Activated T-cell treated with anti-CD3 and anti-CD28 coated beads, Interleukin-2, amount 50 U/mL, for 4 hours (primary cell): ENCODE measurements around the gene CHEK2. TPM values are rescaled to one million over a fixed set of nuclear protein-coding genes. Genes with fewer than 3 reads are reported as not detected.
"Not testable (repeated sequence)": the region's sequence is repeated elsewhere in the genome, so short reads cannot be mapped to it uniquely, and the experiment has no call there.

ENCODE experiments used
- ATAC-seq, 2 donors: fragments of 200-7000 bp; cut with Tn5 transposase; one replicate each; pipeline ENCODE4 v1.10.0; 2021
- DNase-seq: peaks from one replicate; pipeline ENCODE4 v3.0.0-alpha.2; 2020
- H3K27me3 Mint-ChIP-seq: one replicate; pipeline ENCODE4 v1.8.0; 2021; ENCODE audit warnings: low read depth, mixed read lengths
- H3K36me3 Mint-ChIP-seq: one replicate; pipeline ENCODE4 v1.8.0; 2022; ENCODE audit warnings: mixed read lengths; ENCODE audit not compliant: insufficient read depth
- H3K4me1 Mint-ChIP-seq: one replicate; pipeline ENCODE4 v1.8.0; 2021; ENCODE audit warnings: low read depth, mixed read lengths
- H3K4me3 Mint-ChIP-seq: one replicate; pipeline ENCODE4 v1.8.0; 2021; ENCODE audit warnings: mild to moderate bottlenecking, moderate library complexity, mixed read lengths
- H3K9me3 Mint-ChIP-seq: one replicate; pipeline ENCODE4 v1.8.0; 2021; ENCODE audit warnings: mixed read lengths
- total RNA-seq, 3 donors: library from RNA; stranded (reverse); gene quantifications; one replicate each; pipeline ENCODE4 v1.2.1, GENCODE V29; 2021

CHEK2 gene
- total RNA-seq, 3 donors from 2014 or later, result 6.0 to 9.1 (median 6.5) TPM

- H3K4me1 Mint-ChIP-seq, result no peaks in the 10 kb centered on the region
Observed at GRCh38 chr22:28728002-28728401, 13.6 kb downstream of the CHEK2 start.

GRCh38 chr22:28718044-28718443, 23.6 kb downstream of the CHEK2 start:
- ATAC-seq (no peak), DNase-seq (no peak)
- peaks cover 7% of the 10 kb centered on the region for H3K36me3 Mint-ChIP-seq
- no peak overlapping the region for H3K4me3 Mint-ChIP-seq
- H3K9me3 Mint-ChIP-seq, result no peaks in the 10 kb centered on the region
- H3K4me1 Mint-ChIP-seq, result peaks cover 3% of the 10 kb centered on the region
- no peaks in the 10 kb centered on the region for H3K27me3 Mint-ChIP-seq

More at GRCh38 chr22:28728002-28728401, 13.6 kb downstream of the CHEK2 start:
- Mint-ChIP-seq H3K27me3 (no peaks in the 10 kb centered on the region), H3K36me3 (peaks cover 3% of the 10 kb centered on the region), H3K9me3 (no peaks in the 10 kb centered on the region), H3K4me3 (no peak overlapping the region)
- ATAC-seq (no peak), DNase-seq (no peak)

GRCh38 chr22:28716686-28717085, 24.9 kb downstream of the CHEK2 start:
- DNase-seq (no peak), ATAC-seq (no peak)
- H3K4me3 Mint-ChIP-seq, result no peak overlapping the region
- H3K4me1 Mint-ChIP-seq, result peaks cover 3% of the 10 kb centered on the region
- H3K9me3 Mint-ChIP-seq, result no peaks in the 10 kb centered on the region
- peaks cover 10% of the 10 kb centered on the region for H3K36me3 Mint-ChIP-seq
- no peaks in the 10 kb centered on the region for H3K27me3 Mint-ChIP-seq

- Mint-ChIP-seq H3K4me1 (peaks cover 3% of the 10 kb centered on the region), H3K27me3 (no peaks in the 10 kb centered on the region), H3K4me3 (no peak overlapping the region), H3K9me3 (no peaks in the 10 kb centered on the region), H3K36me3 (peaks cover 15% of the 10 kb centered on the region)
- ATAC-seq, result no peak
- DNase-seq, result no peak
Observed at GRCh38 chr22:28715611-28716010, 26.0 kb downstream of the CHEK2 start.

GRCh38 chr22:28714043-28714628, 27.5 kb downstream of the CHEK2 start:
- ATAC-seq (peak in 1 of 2 donors; percentile 35), DNase-seq (no peak)
- Mint-ChIP-seq H3K4me1 (peaks cover 3% of the 10 kb centered on the region), H3K36me3 (peaks cover 13% of the 10 kb centered on the region), H3K4me3 (no peak overlapping the region), H3K9me3 (no peaks in the 10 kb centered on the region), H3K27me3 (no peaks in the 10 kb centered on the region)

GRCh38 chr22:28711820-28712777, 29.5 kb downstream of the CHEK2 start:
- Mint-ChIP-seq H3K4me3 (no peak overlapping the region), H3K4me1 (peaks cover 3% of the 10 kb centered on the region), H3K27me3 (no peaks in the 10 kb centered on the region), H3K9me3 (no peaks in the 10 kb centered on the region), H3K36me3 (peaks cover 13% of the 10 kb centered on the region)
- ATAC-seq (no peak), DNase-seq (no peak)

- no peak overlapping the region for H3K4me3 Mint-ChIP-seq
- H3K9me3 Mint-ChIP-seq, result no peaks in the 10 kb centered on the region
Observed at GRCh38 chr22:28711341-28711740, 30.3 kb downstream of the CHEK2 start.

GRCh38 chr22:28710576-28711191, 30.9 kb downstream of the CHEK2 start:
- DNase-seq, result no peak
- H3K4me1 Mint-ChIP-seq, result peaks cover 3% of the 10 kb centered on the region
- H3K9me3 Mint-ChIP-seq, result no peaks in the 10 kb centered on the region
- ATAC-seq, result no peak
- no peak overlapping the region for H3K4me3 Mint-ChIP-seq
- H3K36me3 Mint-ChIP-seq, result peaks cover 13% of the 10 kb centered on the region
- no peaks in the 10 kb centered on the region for H3K27me3 Mint-ChIP-seq

More at GRCh38 chr22:28711341-28711740, 30.3 kb downstream of the CHEK2 start:
- H3K27me3 Mint-ChIP-seq, result no peaks in the 10 kb centered on the region
- DNase-seq (no peak), ATAC-seq (no peak)
- H3K4me1 Mint-ChIP-seq, result peaks cover 3% of the 10 kb centered on the region
- H3K36me3 Mint-ChIP-seq, result peaks cover 13% of the 10 kb centered on the region

- peaks cover 13% of the 10 kb centered on the region for H3K36me3 Mint-ChIP-seq
- DNase-seq (no peak), ATAC-seq (no peak)
- H3K9me3 Mint-ChIP-seq, result no peaks in the 10 kb centered on the region
- no peaks in the 10 kb centered on the region for H3K27me3 Mint-ChIP-seq
- peaks cover 3% of the 10 kb centered on the region for H3K4me1 Mint-ChIP-seq
- no peak overlapping the region for H3K4me3 Mint-ChIP-seq
Observed at GRCh38 chr22:28710107-28710506, 31.5 kb downstream of the CHEK2 start.

- H3K36me3 Mint-ChIP-seq, result peaks cover 12% of the 10 kb centered on the region
- DNase-seq (no peak), ATAC-seq (no peak)
- no peaks in the 10 kb centered on the region for H3K4me1 Mint-ChIP-seq
- H3K4me3 Mint-ChIP-seq, result no peak overlapping the region
- H3K9me3 Mint-ChIP-seq, result no peaks in the 10 kb centered on the region
- no peaks in the 10 kb centered on the region for H3K27me3 Mint-ChIP-seq
Observed at GRCh38 chr22:28706845-28707244, 34.8 kb downstream of the CHEK2 start.

- H3K4me1 Mint-ChIP-seq, result no peaks in the 10 kb centered on the region
- peaks cover 7% of the 10 kb centered on the region for H3K36me3 Mint-ChIP-seq
- H3K27me3 Mint-ChIP-seq, result no peaks in the 10 kb centered on the region
- no peak for DNase-seq
- H3K9me3 Mint-ChIP-seq, result no peaks in the 10 kb centered on the region
- H3K4me3 Mint-ChIP-seq, result no peak overlapping the region
- ATAC-seq, result no peak
Observed at GRCh38 chr22:28703436-28703835, 38.2 kb downstream of the CHEK2 start.

- peaks cover 8% of the 10 kb centered on the region for H3K36me3 Mint-ChIP-seq
- ATAC-seq (no peak), DNase-seq (no peak)
- no peaks in the 10 kb centered on the region for H3K9me3 Mint-ChIP-seq
- no peaks in the 10 kb centered on the region for H3K4me1 Mint-ChIP-seq
- no peaks in the 10 kb centered on the region for H3K27me3 Mint-ChIP-seq
- no peak overlapping the region for H3K4me3 Mint-ChIP-seq
Observed at GRCh38 chr22:28702891-28703290, 38.7 kb downstream of the CHEK2 start.

GRCh38 chr22:28693041-28693760, 48.4 kb downstream of the CHEK2 start:
- H3K27me3 Mint-ChIP-seq, ATAC-seq, DNase-seq, H3K4me3 Mint-ChIP-seq, H3K9me3 Mint-ChIP-seq, H3K4me1 Mint-ChIP-seq: not testable (repeated sequence)
- peaks cover 23% of the 10 kb centered on the region for H3K36me3 Mint-ChIP-seq

GRCh38 chr22:28689796-28690195, 51.8 kb downstream of the CHEK2 start:
- peaks cover 19% of the 10 kb centered on the region for H3K36me3 Mint-ChIP-seq
- not testable (repeated sequence) for H3K4me3 Mint-ChIP-seq, H3K9me3 Mint-ChIP-seq, DNase-seq, H3K27me3 Mint-ChIP-seq, ATAC-seq, H3K4me1 Mint-ChIP-seq
